H1 (cell line): ENCODE measurements around the gene MYLK4. TPM values are rescaled to one million over a fixed set of nuclear protein-coding genes. Genes with fewer than 3 reads are reported as not detected.

Experiments
- CTCF ChIA-PET: fragments of 300-600 bp; sonication (Branson Sonifier 250); formaldehyde crosslinking; loops from one replicate; lab custom pipeline; 2021; ENCODE audit not compliant: partially characterized antibody; lab: Charles Lee
- POLR2A ChIA-PET: fragments of 300-600 bp; sonication (Branson Sonifier 250); formaldehyde crosslinking; loops from one replicate; lab custom pipeline; 2021; ENCODE audit warnings: inconsistent platforms; ENCODE audit not compliant: partially characterized antibody; lab: Charles Lee
- DNase-seq, 2 experiments: peaks; one replicate each; pipeline versions ENCODE4 v3.0.0 to v3.0.0-alpha.2; 2010 to 2022; ENCODE audit warnings: low spot score in 2 of 2, low read depth in 1 of 2, mixed read lengths in 1 of 2
- FAIRE-seq: peaks from 2 replicates; lab custom pipeline; 2011; peaks lifted over from hg19 to GRCh38; lab: Jason Lieb, UNC
- H2AFZ ChIP-seq: 2 replicates; pipeline ENCODE4 v1.8.1; 2012; ENCODE audit warnings: low read length, inconsistent platforms
- H2AK5ac ChIP-seq: 2 replicates; pipeline ENCODE4 v1.6.1; 2013; ENCODE audit warnings: low read depth, low read length
- H2BK120ac ChIP-seq: replicated peaks from 2 replicates; pipeline ENCODE3; 2013; ENCODE audit warnings: low read depth, low read length, inconsistent platforms
- H2BK12ac ChIP-seq: 2 replicates; pipeline ENCODE4 v1.6.1; 2013; ENCODE audit warnings: low read depth, low read length
- H2BK15ac ChIP-seq: 2 replicates; pipeline ENCODE4 v1.6.1; 2013; ENCODE audit warnings: low read length
- H2BK20ac ChIP-seq: 2 replicates; pipeline ENCODE4 v1.6.1; 2013; ENCODE audit warnings: low read length
- H2BK5ac ChIP-seq: 2 replicates; pipeline ENCODE4 v1.6.1; 2013; ENCODE audit warnings: low read depth, low read length
- H3K14ac ChIP-seq: 2 replicates; pipeline ENCODE4 v1.6.1; 2013; ENCODE audit warnings: inconsistent platforms; ENCODE audit not compliant: insufficient read length
- H3K18ac ChIP-seq: 2 replicates; pipeline ENCODE4 v1.6.1; 2013; ENCODE audit warnings: low read length; ENCODE audit errors: extremely low read depth
- H3K23ac ChIP-seq: 2 replicates; pipeline ENCODE4 v1.6.1; 2013; ENCODE audit warnings: inconsistent platforms; ENCODE audit not compliant: insufficient read length
- H3K23me2 ChIP-seq: 2 replicates; pipeline ENCODE4 v1.6.1; 2013; ENCODE audit warnings: low read depth, low read length
- H3K27ac ChIP-seq: 2 replicates; pipeline ENCODE4 v1.6.1; 2011; ENCODE audit warnings: low read depth, low read length, inconsistent platforms
- H3K27me3 ChIP-seq, 4 experiments: replicated peaks in 1 of 4; 1 replicate in 1 of 4; 2 replicates in 3 of 4; pipeline versions ENCODE4 v1.6.1 to v1.8.1; 2011 to 2013; ENCODE audit warnings: low read length in 3 of 4, mild to moderate bottlenecking in 3 of 4, inconsistent platforms in 2 of 4, mixed read lengths in 2 of 4, moderate library complexity in 1 of 4; ENCODE audit not compliant: control insufficient read depth in 3 of 4, insufficient read depth in 3 of 4; ENCODE audit errors: extremely low read depth in 1 of 4
- H3K36me3 ChIP-seq, 4 experiments: 2 replicates each; pipeline versions ENCODE4 v1.6.1 to v1.8.1; 2011 to 2013; ENCODE audit warnings: mild to moderate bottlenecking in 4 of 4, low read length in 3 of 4, moderate library complexity in 2 of 4, control low read depth in 1 of 4, inconsistent platforms in 1 of 4; ENCODE audit not compliant: insufficient read depth in 4 of 4, control insufficient read depth in 2 of 4
- H3K4ac ChIP-seq: replicated peaks from 2 replicates; pipeline ENCODE3; 2013; ENCODE audit warnings: low read length, low read depth, mixed read lengths, inconsistent platforms; ENCODE audit not compliant: insufficient read length
- H3K4me1 ChIP-seq, 4 experiments: replicated peaks in 1 of 4; 1 replicate in 1 of 4; 2 replicates in 3 of 4; pipeline versions ENCODE4 v1.6.1 to v1.8.1; 2011 to 2013; ENCODE audit warnings: low read length in 3 of 4, inconsistent platforms in 2 of 4, mixed read lengths in 1 of 4; ENCODE audit not compliant: insufficient read depth in 4 of 4, control insufficient read depth in 3 of 4
- H3K4me2 ChIP-seq, 2 experiments: 2 replicates each; pipeline versions ENCODE4 v1.6.1 to v1.8.1; 2011 to 2013; ENCODE audit warnings: low read depth in 2 of 2, low read length in 2 of 2, control low read depth in 1 of 2, inconsistent platforms in 1 of 2, mild to moderate bottlenecking in 1 of 2; ENCODE audit not compliant: insufficient read depth in 1 of 2
- H3K4me3 ChIP-seq, 4 experiments: fragments of 200-600, 300-600 bp in 1 of 4; sonication (generic), shearing (Covaris generic), sonication (Bioruptor Twin) in 1 of 4; 2 replicates each; pipeline versions ENCODE4 v1.5.1 to v1.8.1; 2011 to 2016; ENCODE audit warnings: low read length in 4 of 4, low read depth in 3 of 4, control low read depth in 2 of 4, inconsistent platforms in 2 of 4, mild to moderate bottlenecking in 2 of 4, mixed read lengths in 1 of 4, moderate library complexity in 1 of 4; ENCODE audit not compliant: insufficient read depth in 2 of 4; ENCODE audit errors: extremely low read depth in 1 of 4
- H3K56ac ChIP-seq: replicated peaks from 2 replicates; pipeline ENCODE3; 2013; ENCODE audit warnings: low read depth, mild to moderate bottlenecking, mixed read lengths, low read length, inconsistent platforms; ENCODE audit not compliant: insufficient read length
- H3K79me1 ChIP-seq: 2 replicates; pipeline ENCODE4 v1.6.1; 2013; ENCODE audit warnings: low read depth, low read length, control low read depth
- H3K79me2 ChIP-seq, 2 experiments: 2 replicates each; pipeline versions ENCODE4 v1.6.1 to v1.8.1; 2012 to 2013; ENCODE audit warnings: low read length in 2 of 2, mild to moderate bottlenecking in 2 of 2, inconsistent platforms in 1 of 2; ENCODE audit not compliant: insufficient read depth in 2 of 2, control insufficient read depth in 1 of 2
- H3K9ac ChIP-seq, 4 experiments: replicated peaks in 1 of 4; 1 replicate in 1 of 4; 2 replicates in 3 of 4; pipeline versions ENCODE4 v1.6.1 to v1.8.1; 2011 to 2013; ENCODE audit warnings: low read depth in 3 of 4, low read length in 3 of 4, control low read depth in 2 of 4, mild to moderate bottlenecking in 2 of 4, moderate library complexity in 2 of 4, inconsistent platforms in 1 of 4; ENCODE audit errors: extremely low read depth in 1 of 4
- H3K9me3 ChIP-seq, 2 experiments: 2 replicates each; pipeline versions ENCODE4 v1.6.1 to v1.8.1; 2012 to 2013; ENCODE audit warnings: mild to moderate bottlenecking in 2 of 2, moderate library complexity in 2 of 2, control low read depth in 1 of 2, inconsistent platforms in 1 of 2, low read depth in 1 of 2, low read length in 1 of 2, mixed read lengths in 1 of 2; ENCODE audit not compliant: insufficient read depth in 2 of 2
- H4K20me1 ChIP-seq, 2 experiments: replicated peaks in 1 of 2; 2 replicates each; pipeline versions ENCODE3 to v1.8.1; 2011 to 2013; ENCODE audit warnings: inconsistent platforms in 2 of 2, low read length in 2 of 2, mild to moderate bottlenecking in 1 of 2; ENCODE audit not compliant: insufficient read depth in 2 of 2, control insufficient read depth in 1 of 2
- H4K5ac ChIP-seq: 2 replicates; pipeline ENCODE4 v1.6.1; 2013; ENCODE audit warnings: low read length, low read depth, mixed read lengths, inconsistent platforms; ENCODE audit not compliant: insufficient read length
- H4K8ac ChIP-seq: 2 replicates; pipeline ENCODE4 v1.8.0; 2013; ENCODE audit warnings: mild to moderate bottlenecking, moderate library complexity, low read length, inconsistent platforms; ENCODE audit not compliant: insufficient read depth; ENCODE audit errors: extremely low read depth
- H4K91ac ChIP-seq: replicated peaks from 2 replicates; pipeline ENCODE3; 2013; ENCODE audit warnings: low read length, mixed read lengths, inconsistent platforms; ENCODE audit not compliant: insufficient read length
- ASH2L ChIP-seq: fragments of 200-600, 300-600 bp; sonication (generic); IDR thresholded peaks from one replicate; pipeline ENCODE4 v1.7.1; 2017; ENCODE audit warnings: low read length
- ATF3 ChIP-seq: IDR thresholded peaks from 2 replicates; pipeline ENCODE4 v1.6.1; 2011; ENCODE audit warnings: low read depth, mild to moderate bottlenecking, low read length; ENCODE audit not compliant: insufficient read depth
- CHD1 ChIP-seq: IDR thresholded peaks from 2 replicates; pipeline ENCODE4 v1.6.1; 2012; ENCODE audit warnings: low read depth, low read length, improper control_type of control experiment
- KDM5A ChIP-seq: fragments of 200-600 bp; IDR thresholded peaks from 2 replicates; pipeline ENCODE4 v1.7.1; 2012; ENCODE audit warnings: mild to moderate bottlenecking, low read length, inconsistent platforms, mixed read lengths
- RNF2 ChIP-seq: fragments of 200-900, 300-1000 bp; sonication (generic); IDR thresholded peaks from 2 replicates; pipeline ENCODE4 v1.7.1; 2016; ENCODE audit warnings: borderline replicate concordance, low read depth, mild to moderate bottlenecking, antibody characterized with exemption, low read length; ENCODE audit not compliant: poor library complexity, severe bottlenecking; ENCODE audit errors: missing control alignments
- SAP30 ChIP-seq: fragments of 300-600 bp; sonication (generic); IDR thresholded peaks from 2 replicates; pipeline ENCODE4 v1.7.1; 2012; ENCODE audit warnings: low read length, moderate library complexity, mild to moderate bottlenecking, inconsistent platforms; ENCODE audit not compliant: insufficient read depth, insufficient replicate concordance
- SIN3A ChIP-seq, 2 experiments: IDR thresholded peaks in 1 of 2; conservative IDR thresholded peaks in 1 of 2; 2 replicates each; pipeline ENCODE4 v1.6.1; 2011 to 2012; ENCODE audit warnings: low read length in 2 of 2, improper control_type of control experiment in 1 of 2, low read depth in 1 of 2, mild to moderate bottlenecking in 1 of 2
- SP2 ChIP-seq: IDR thresholded peaks from 2 replicates; pipeline ENCODE4 v1.6.1; 2012; ENCODE audit warnings: mild to moderate bottlenecking, low read length, inconsistent platforms
- SP4 ChIP-seq: IDR thresholded peaks from 2 replicates; pipeline ENCODE4 v1.6.1; 2012; ENCODE audit warnings: low read length, inconsistent platforms
- TAF7 ChIP-seq: optimal IDR thresholded peaks from 2 replicates; pipeline ENCODE3; 2011; ENCODE audit warnings: low read depth, mild to moderate bottlenecking, inconsistent platforms, low read length, moderate library complexity, borderline replicate concordance
- WGBS, 2 experiments: shearing (Covaris generic) in 1 of 2; methylation state at CpG; one replicate each; pipeline versions ENCODE4 v1.1.6 to v1.1.7; 2013 to 2015; ENCODE audit warnings: low lambda C conversion rate in 2 of 2, mixed read lengths in 2 of 2, inconsistent platforms in 1 of 2, low coverage in 1 of 2, missing lambda C conversion rate in 1 of 2; ENCODE audit not compliant: insufficient replicate concordance in 2 of 2, insufficient coverage in 1 of 2, insufficient read length in 1 of 2; ENCODE audit errors: extremely low coverage in 1 of 2, missing lambda C conversion rate in 1 of 2; 5-methylcytosine and 5-hydroxymethylcytosine counted together
- polyA plus RNA-seq, 7 experiments: library from polyadenylated mRNA; depleted of rRNA in 3 of 7; stranded (reverse) in 5 of 7; unstranded in 2 of 7; fragments of >200 nt in 5 of 7; fragments of 200-250 nt in 2 of 7; gene quantifications; 1 replicate in 5 of 7; 2 replicates in 1 of 7; 4 replicates in 1 of 7; pipeline versions ENCODE4 v1.2.1 to v1.2.3, GENCODE V29; 2011 to 2013; ENCODE audit warnings: missing spikeins in 2 of 7, mixed read lengths in 2 of 7
- total RNA-seq: library from RNA; stranded (reverse); fragmentation: NEBNext Ultra II Directional; extraction: Animal tissue kit (Norgen Biotek cat#: 25700); gene quantifications from 2 replicates; pipeline ENCODE4 v1.2.1, GENCODE V29; 2021
- TF ChIP-seq, protein P1 (sequence below): IDR thresholded peaks from 2 replicates; pipeline ENCODE4 v1.6.1; 2012; ENCODE audit warnings: low read length, inconsistent platforms

MYLK4 gene
- total and polyA plus RNA-seq, 2 of the 8 experiments (the other 6 are each of a cell fraction or from before 2014, with no cell fraction given): 0.11 to 0.17 TPM

DNA sequence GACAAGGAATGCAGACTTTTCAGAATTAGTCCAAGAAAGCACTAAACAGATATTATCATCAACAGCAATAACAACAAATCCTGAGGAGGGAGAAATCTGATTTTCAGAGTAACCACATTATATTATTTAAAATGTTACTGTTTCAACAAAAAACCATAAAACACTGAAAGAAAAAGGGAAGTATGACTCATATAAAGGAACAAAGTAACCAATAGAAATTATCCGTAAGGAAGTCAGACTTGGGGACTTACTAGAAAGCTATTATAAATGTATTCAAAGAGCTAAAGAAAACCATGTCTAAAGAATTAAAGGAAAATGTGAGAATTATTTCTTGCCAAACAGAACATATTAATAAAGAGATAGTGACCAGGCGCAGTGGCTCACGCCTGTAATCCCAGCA is 98.1 kb downstream of the MYLK4 start:
- Histone ChIP-seq H3K27me3 (no peaks in the 10 kb centered on the region), H4K8ac (no peak overlapping the region), H3K79me1 (no peaks in the 10 kb centered on the region), H2BK15ac (no peak overlapping the region), H3K23ac (no peak overlapping the region), H4K20me1 (no peaks in the 10 kb centered on the region), H3K4me3 (no peak overlapping the region), H2AK5ac (no peak overlapping the region), H2BK20ac (no peak overlapping the region)
- TF ChIP-seq CHD1 (no peak), SP4 (no peak), ASH2L (no peak), SAP30 (no peak), TAF7 (no peak), RNF2 (no peak), SIN3A (conservative IDR thresholded peaks at IDR 0.05 in 1 of 2, IDR thresholded peaks at IDR 0.05 in 1 of 2; ENCODE audit: low read depth in 1 of 2, low read length in 2 of 2) (no peak), KDM5A (no peak), SP2 (no peak), ATF3 (no peak)
- TF ChIP-seq, protein P1, sequence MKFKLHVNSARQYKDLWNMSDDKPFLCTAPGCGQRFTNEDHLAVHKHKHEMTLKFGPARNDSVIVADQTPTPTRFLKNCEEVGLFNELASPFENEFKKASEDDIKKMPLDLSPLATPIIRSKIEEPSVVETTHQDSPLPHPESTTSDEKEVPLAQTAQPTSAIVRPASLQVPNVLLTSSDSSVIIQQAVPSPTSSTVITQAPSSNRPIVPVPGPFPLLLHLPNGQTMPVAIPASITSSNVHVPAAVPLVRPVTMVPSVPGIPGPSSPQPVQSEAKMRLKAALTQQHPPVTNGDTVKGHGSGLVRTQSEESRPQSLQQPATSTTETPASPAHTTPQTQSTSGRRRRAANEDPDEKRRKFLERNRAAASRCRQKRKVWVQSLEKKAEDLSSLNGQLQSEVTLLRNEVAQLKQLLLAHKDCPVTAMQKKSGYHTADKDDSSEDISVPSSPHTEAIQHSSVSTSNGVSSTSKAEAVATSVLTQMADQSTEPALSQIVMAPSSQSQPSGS: no peak
- TF ChIP-seq, all 59 proteins: peak for 0
- no peaks in the 10 kb centered on the region for H3K79me2 ChIP-seq
- no peak overlapping the region for H4K5ac ChIP-seq
- H3K27ac ChIP-seq: no peak overlapping the region
- H3K23me2 ChIP-seq: no peaks in the 10 kb centered on the region
- no peak overlapping the region for H4K91ac ChIP-seq
- ChIA-PET POLR2A (no interaction called here), CTCF (interaction anchor here (1.3 kb wide), 1 partner anchor 14 kb away, joined by 3 read pairs; no protein-coding TSS in a partner anchor)
- no peak overlapping the region for H3K14ac ChIP-seq
- H3K56ac ChIP-seq: no peak overlapping the region
- no peak overlapping the region for H3K4ac ChIP-seq
- H3K36me3 ChIP-seq: no peaks in the 10 kb centered on the region
- H3K9me3 ChIP-seq: peaks cover 10 to 14% of the 10 kb centered on the region in 2 experiments; a peak in 3 of 4 replicates
- peaks cover 0 to 5% (median 1%) of the 10 kb centered on the region in 4 experiments; a peak in 3 of 7 replicates for H3K4me1 ChIP-seq
- 91% methylated on average over 3 of the region's 3 CpGs; no CpG with 5 or more reads in 1 of the 2 experiments for WGBS, 2 experiments
- DNase-seq (no peak), FAIRE-seq (no peak)
- H3K18ac ChIP-seq: no peak overlapping the region
- H2BK12ac ChIP-seq: no peak overlapping the region
- no peak overlapping the region for H2BK120ac ChIP-seq
- no peak overlapping the region for H3K9ac ChIP-seq
- no peak overlapping the region for H2AFZ ChIP-seq
- no peak overlapping the region for H2BK5ac ChIP-seq
- H3K4me2 ChIP-seq: no peak overlapping the region
